ENCODE data around the gene MAP3K14. TPM values are rescaled to one million over a fixed set of nuclear protein-coding genes. Genes with fewer than 3 reads are reported as not detected.

Gene MAP3K14
- total RNA-seq, 1 experiment from 2014 or later = 7.8 TPM

DNA sequence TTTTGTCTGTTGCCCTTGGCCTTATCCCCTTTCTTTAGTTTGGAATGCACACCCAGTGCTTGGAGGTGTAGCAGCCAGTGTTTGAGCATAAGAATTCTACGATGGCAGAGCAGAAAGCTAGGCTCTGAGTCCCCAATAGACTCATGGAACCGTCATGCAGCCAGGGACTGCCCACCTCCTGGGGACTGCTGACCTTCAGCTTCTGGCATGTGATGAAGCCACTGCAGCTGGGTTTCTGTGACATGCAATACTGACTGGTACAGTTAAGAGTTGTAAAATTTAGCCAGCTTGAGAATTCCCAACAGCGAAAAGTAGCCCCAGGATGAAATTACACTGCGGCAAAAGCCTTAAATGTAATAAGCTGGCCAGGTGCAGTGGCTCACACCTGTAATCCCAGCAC is 9.0 kb upstream of the MAP3K14 start:
- peaks cover 19% of the 10 kb centered on the region for H3K27me3 Mint-ChIP-seq (ENCODE audit: low read depth)
- H3K9me3 Mint-ChIP-seq = no peaks in the 10 kb centered on the region
- Histone ChIP-seq H3T11ph (ENCODE audit: low read length) (no peak overlapping the region), H3K4ac (ENCODE audit: low read depth, low read length) (no peak overlapping the region), H2BK15ac (ENCODE audit: low read depth, low read length) (no peak overlapping the region), H4K5ac (ENCODE audit: insufficient read length, low read depth, low read length) (no peak overlapping the region), H3K4me2 (ENCODE audit: insufficient read depth, insufficient read length, low read length) (no peak overlapping the region), H4K20me1 (ENCODE audit: control insufficient read depth, insufficient read depth, insufficient read length) (no peaks in the 10 kb centered on the region), H2BK5ac (ENCODE audit: insufficient read length, low read length) (no peak overlapping the region), H4K91ac (ENCODE audit: insufficient read length, low read depth, low read length) (no peak overlapping the region), H2AK5ac (ENCODE audit: insufficient read length, low read length) (no peak overlapping the region), H3K27me3 (ENCODE audit: insufficient read depth, low read length) (no peaks in the 10 kb centered on the region), H3K9me3 (ENCODE audit: control insufficient read depth, low read depth, low read length) (no peaks in the 10 kb centered on the region), H3K23ac (ENCODE audit: insufficient read length, low read depth, low read length) (no peak overlapping the region), H2BK120ac (ENCODE audit: low read depth, low read length, poor library complexity, severe bottlenecking) (no peak overlapping the region), H3K4me1 (ENCODE audit: insufficient read depth, low read length) (no peaks in the 10 kb centered on the region), H3K79me1 (ENCODE audit: insufficient read depth, low read depth, low read length, poor library complexity, severe bottlenecking) (no peaks in the 10 kb centered on the region), H2BK12ac (ENCODE audit: insufficient read length, low read depth, low read length) (no peak overlapping the region), H3K9ac (ENCODE audit: extremely low read depth, insufficient read length, low read length) (no peak overlapping the region), H3K56ac (ENCODE audit: insufficient read length, low read depth, low read length) (no peak overlapping the region), H4K8ac (replicated peaks; ENCODE audit: insufficient read length, low read depth, low read length) (no peak overlapping the region), H2AFZ (ENCODE audit: low read length) (no peak overlapping the region), H3K79me2 (ENCODE audit: insufficient read depth, low read length) (no peaks in the 10 kb centered on the region), H3K27ac (ENCODE audit: insufficient read length, low read depth, low read length) (no peak overlapping the region), H3K23me2 (ENCODE audit: insufficient read length, low read depth, low read length, poor library complexity, severe bottlenecking) (no peaks in the 10 kb centered on the region), H3K18ac (ENCODE audit: insufficient read length, low read depth, low read length) (no peak overlapping the region), H2BK20ac (ENCODE audit: low read depth, low read length, poor library complexity, severe bottlenecking) (no peak overlapping the region), H3K14ac (ENCODE audit: insufficient read depth, low read length) (no peak overlapping the region; the same call in 1 of the 2 replicates)
- H3K36me3 Mint-ChIP-seq (ENCODE audit: insufficient read depth in 1 of 3, low read depth in 3 of 3) = no peaks in the 10 kb centered on the region
- TF ChIP-seq, protein P1, sequence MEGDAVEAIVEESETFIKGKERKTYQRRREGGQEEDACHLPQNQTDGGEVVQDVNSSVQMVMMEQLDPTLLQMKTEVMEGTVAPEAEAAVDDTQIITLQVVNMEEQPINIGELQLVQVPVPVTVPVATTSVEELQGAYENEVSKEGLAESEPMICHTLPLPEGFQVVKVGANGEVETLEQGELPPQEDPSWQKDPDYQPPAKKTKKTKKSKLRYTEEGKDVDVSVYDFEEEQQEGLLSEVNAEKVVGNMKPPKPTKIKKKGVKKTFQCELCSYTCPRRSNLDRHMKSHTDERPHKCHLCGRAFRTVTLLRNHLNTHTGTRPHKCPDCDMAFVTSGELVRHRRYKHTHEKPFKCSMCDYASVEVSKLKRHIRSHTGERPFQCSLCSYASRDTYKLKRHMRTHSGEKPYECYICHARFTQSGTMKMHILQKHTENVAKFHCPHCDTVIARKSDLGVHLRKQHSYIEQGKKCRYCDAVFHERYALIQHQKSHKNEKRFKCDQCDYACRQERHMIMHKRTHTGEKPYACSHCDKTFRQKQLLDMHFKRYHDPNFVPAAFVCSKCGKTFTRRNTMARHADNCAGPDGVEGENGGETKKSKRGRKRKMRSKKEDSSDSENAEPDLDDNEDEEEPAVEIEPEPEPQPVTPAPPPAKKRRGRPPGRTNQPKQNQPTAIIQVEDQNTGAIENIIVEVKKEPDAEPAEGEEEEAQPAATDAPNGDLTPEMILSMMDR (conservative IDR thresholded peaks at IDR 0.05) = no peak
- H3K4me3 Mint-ChIP-seq = no peak overlapping the region
- no CpG with 5 or more reads among the region's 4 CpGs for WGBS (ENCODE audit: extremely low coverage, insufficient read length, low lambda C conversion rate)
- peaks cover 8 to 12% of the 10 kb centered on the region in 2 experiments for H3K4me1 Mint-ChIP-seq
- DNase-seq = peak; percentile 23
- no peak overlapping the region for H3K27ac Mint-ChIP-seq
